Measurements from ENCODE around the gene KCNC1.

Gene KCNC1

GRCh38 chr11:17801166-17801565, 66.6 kb downstream of the KCNC1 start:
- no peaks in the 10 kb centered on the region for H3K27me3 ChIP-seq
- no peaks in the 10 kb centered on the region for H3K9me3 ChIP-seq
- H3K4me1 ChIP-seq = no peaks in the 10 kb centered on the region
- H3K4me3 ChIP-seq = no peak overlapping the region
- no peak for TF ChIP-seq CTCF (IDR thresholded peaks at IDR 0.05)
- intact Hi-C loops (cut with DNase I; ENCODE audit: low total_unique reads) = no loop called here
- H3K36me3 ChIP-seq = no peaks in the 10 kb centered on the region
- no peak overlapping the region for H3K27ac ChIP-seq
- DNase-seq = no peak

- no peak for TF ChIP-seq CTCF (IDR thresholded peaks at IDR 0.05)
- Histone ChIP-seq H3K9me3 (no peaks in the 10 kb centered on the region), H3K4me1 (no peaks in the 10 kb centered on the region), H3K27ac (no peak overlapping the region), H3K27me3 (no peaks in the 10 kb centered on the region), H3K36me3 (no peaks in the 10 kb centered on the region), H3K4me3 (no peak overlapping the region)
- intact Hi-C loops (cut with DNase I; ENCODE audit: low total_unique reads) = no loop called here
- no peak for DNase-seq
These were observed 67.9 kb downstream of the KCNC1 start for GRCh38 chr11:17802491-17802890.

GRCh38 chr11:17803754-17804334, 69.3 kb downstream of the KCNC1 start:
- no peaks in the 10 kb centered on the region for H3K4me1 ChIP-seq
- no peak overlapping the region for H3K27ac ChIP-seq
- H3K4me3 ChIP-seq = no peak overlapping the region
- TF ChIP-seq CTCF (IDR thresholded peaks at IDR 0.05) = no peak
- intact Hi-C loops (cut with DNase I; ENCODE audit: low total_unique reads) = no loop called here
- H3K9me3 ChIP-seq = no peaks in the 10 kb centered on the region
- no peaks in the 10 kb centered on the region for H3K36me3 ChIP-seq
- H3K27me3 ChIP-seq = no peaks in the 10 kb centered on the region
- no peak for DNase-seq

- Histone ChIP-seq H3K4me1 (no peaks in the 10 kb centered on the region), H3K27me3 (no peaks in the 10 kb centered on the region), H3K9me3 (no peaks in the 10 kb centered on the region), H3K27ac (no peak overlapping the region), H3K4me3 (no peak overlapping the region), H3K36me3 (no peaks in the 10 kb centered on the region)
- TF ChIP-seq CTCF (IDR thresholded peaks at IDR 0.05) = no peak
- intact Hi-C loops (cut with DNase I; ENCODE audit: low total_unique reads) = no loop called here
- DNase-seq = no peak
These were observed 70.5 kb downstream of the KCNC1 start for GRCh38 chr11:17805043-17805442.

- peaks cover 0 to 3% (median 0%) of the 10 kb centered on the region in 4 donors for H3K4me1 ChIP-seq
- no peak for DNase-seq
- TF ChIP-seq CTCF (IDR thresholded peaks at IDR 0.05) = no peak
- intact Hi-C loops (cut with DNase I; ENCODE audit: low total_unique reads) = no loop called here
- no peak overlapping the region for H3K4me3 ChIP-seq
- H3K27me3 ChIP-seq = no peaks in the 10 kb centered on the region
- H3K36me3 ChIP-seq = no peaks in the 10 kb centered on the region
- H3K27ac ChIP-seq = no peak overlapping the region
- H3K9me3 ChIP-seq = no peaks in the 10 kb centered on the region
These were observed 71.3 kb downstream of the KCNC1 start for GRCh38 chr11:17805873-17806272.

GRCh38 chr11:17807034-17807433, 72.5 kb downstream of the KCNC1 start:
- no peak for DNase-seq
- no peak for TF ChIP-seq CTCF (IDR thresholded peaks at IDR 0.05)

More at GRCh38 chr11:17807034-17807433, 72.5 kb downstream of the KCNC1 start:
- H3K36me3 ChIP-seq = no peaks in the 10 kb centered on the region
- H3K9me3 ChIP-seq = no peaks in the 10 kb centered on the region
- H3K27me3 ChIP-seq = no peaks in the 10 kb centered on the region
- no peak overlapping the region for H3K4me3 ChIP-seq
- H3K4me1 ChIP-seq = peaks cover 0 to 5% (median 0%) of the 10 kb centered on the region in 4 donors
- intact Hi-C loops (cut with DNase I; ENCODE audit: low total_unique reads) = no loop called here
- H3K27ac ChIP-seq = no peak overlapping the region

Data from tibial artery (tissue), 4 donors.